Fibroblast of the aortic adventitia (primary cell): ENCODE measurements around the gene DTX3. TPM values are rescaled to one million over a fixed set of nuclear protein-coding genes. Genes with fewer than 3 reads are reported as not detected.

Source experiments
- DNase-seq: peaks from one replicate; pipeline ENCODE4 v3.0.0-alpha.2; 2010; ENCODE audit warnings: low read depth
- H3K4me3 ChIP-seq: 2 replicates; pipeline ENCODE4 v1.5.1; 2011; ENCODE audit warnings: low read depth, mild to moderate bottlenecking, control low read depth, low read length, moderate library complexity
- total RNA-seq: library from RNA; depleted of rRNA; stranded (reverse); fragments of >200 nt; gene quantifications from 2 replicates; pipeline ENCODE4 v1.2.3, GENCODE V29; 2012; ENCODE audit warnings: low replicate concordance
- TF ChIP-seq, protein P1 (sequence below): IDR thresholded peaks from 2 replicates; pipeline ENCODE4 v1.5.1; 2011; ENCODE audit warnings: mild to moderate bottlenecking, low read length, control low read depth, inconsistent platforms; ENCODE audit not compliant: insufficient read depth

DTX3 gene
- total RNA-seq, 1 donor, result 16.9 TPM

DNA sequence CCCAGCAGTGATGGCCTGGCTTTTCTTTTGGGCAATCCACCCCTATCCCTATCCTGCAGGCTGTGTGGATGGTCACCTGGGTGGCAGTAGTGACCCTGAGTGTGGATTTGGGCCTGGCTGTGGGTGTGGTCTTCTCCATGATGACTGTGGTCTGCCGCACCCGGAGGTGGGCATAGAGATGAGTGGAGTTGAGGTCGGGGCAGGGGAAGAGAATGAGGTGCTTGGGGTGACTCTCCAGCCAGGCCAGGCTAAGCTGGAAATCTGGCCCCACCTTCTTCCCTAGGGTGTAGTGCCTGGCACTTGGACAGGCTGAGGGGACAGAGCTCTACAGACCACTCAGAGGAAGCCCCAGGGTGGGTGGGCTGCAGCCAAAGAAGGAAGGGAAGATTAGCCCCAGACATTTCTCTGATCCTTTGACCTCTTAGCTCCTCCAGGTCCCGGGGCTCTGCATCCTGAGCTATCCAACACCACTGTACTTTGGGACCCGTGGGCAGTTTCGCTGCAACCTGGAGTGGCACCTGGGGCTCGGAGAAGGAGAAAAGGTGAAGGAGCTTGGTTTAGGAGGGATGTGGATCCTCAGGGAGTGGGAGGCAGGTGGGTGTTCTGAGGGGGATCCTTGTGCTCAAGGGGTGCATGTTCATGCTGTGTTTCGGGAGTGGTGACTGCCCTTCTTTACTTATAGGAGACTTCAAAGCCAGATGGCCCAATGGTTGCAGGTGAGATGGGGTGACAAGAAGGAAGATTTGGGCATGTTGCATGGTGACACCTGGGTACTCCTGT, 20.0 kb downstream of the DTX3 start:
- no peak for DNase-seq
- no peak overlapping the region for H3K4me3 ChIP-seq
- TF ChIP-seq, protein P1, sequence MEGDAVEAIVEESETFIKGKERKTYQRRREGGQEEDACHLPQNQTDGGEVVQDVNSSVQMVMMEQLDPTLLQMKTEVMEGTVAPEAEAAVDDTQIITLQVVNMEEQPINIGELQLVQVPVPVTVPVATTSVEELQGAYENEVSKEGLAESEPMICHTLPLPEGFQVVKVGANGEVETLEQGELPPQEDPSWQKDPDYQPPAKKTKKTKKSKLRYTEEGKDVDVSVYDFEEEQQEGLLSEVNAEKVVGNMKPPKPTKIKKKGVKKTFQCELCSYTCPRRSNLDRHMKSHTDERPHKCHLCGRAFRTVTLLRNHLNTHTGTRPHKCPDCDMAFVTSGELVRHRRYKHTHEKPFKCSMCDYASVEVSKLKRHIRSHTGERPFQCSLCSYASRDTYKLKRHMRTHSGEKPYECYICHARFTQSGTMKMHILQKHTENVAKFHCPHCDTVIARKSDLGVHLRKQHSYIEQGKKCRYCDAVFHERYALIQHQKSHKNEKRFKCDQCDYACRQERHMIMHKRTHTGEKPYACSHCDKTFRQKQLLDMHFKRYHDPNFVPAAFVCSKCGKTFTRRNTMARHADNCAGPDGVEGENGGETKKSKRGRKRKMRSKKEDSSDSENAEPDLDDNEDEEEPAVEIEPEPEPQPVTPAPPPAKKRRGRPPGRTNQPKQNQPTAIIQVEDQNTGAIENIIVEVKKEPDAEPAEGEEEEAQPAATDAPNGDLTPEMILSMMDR, result no peak

DNA sequence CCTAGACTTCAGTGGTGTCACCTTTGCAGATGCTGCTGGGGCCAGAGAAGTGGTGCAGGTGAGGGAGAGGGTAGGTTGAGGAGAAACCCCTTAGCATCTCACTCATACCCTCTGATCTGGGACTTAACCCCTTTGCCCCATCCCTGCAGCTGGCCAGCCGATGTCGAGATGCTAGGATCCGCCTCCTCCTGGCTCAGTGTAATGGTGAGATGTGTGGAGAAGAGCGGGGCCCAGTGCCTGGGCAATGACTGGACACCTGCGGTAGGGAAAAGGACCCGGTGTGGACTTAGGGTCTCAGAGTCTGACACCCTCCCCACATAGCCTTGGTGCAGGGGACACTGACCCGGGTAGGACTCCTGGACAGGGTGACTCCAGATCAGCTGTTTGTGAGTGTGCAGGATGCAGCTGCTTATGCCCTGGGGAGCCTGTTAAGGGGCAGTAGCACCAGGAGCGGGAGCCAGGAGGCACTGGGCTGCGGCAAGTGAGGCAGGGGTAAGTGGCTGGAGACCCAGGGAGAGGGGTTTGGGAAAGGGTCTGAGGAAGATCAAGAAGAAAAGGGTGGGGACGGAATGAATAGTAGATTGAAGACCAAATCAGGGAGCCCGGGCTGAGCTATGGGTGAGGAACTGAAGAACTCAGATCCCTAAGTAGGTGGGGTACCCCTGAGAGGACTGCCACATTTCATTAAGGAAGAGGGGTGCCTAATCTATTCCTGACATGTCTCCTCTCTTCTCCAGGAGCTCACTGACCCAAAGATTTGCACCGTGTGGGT, 20.8 kb downstream of the DTX3 start:
- no peak for DNase-seq

DNA sequence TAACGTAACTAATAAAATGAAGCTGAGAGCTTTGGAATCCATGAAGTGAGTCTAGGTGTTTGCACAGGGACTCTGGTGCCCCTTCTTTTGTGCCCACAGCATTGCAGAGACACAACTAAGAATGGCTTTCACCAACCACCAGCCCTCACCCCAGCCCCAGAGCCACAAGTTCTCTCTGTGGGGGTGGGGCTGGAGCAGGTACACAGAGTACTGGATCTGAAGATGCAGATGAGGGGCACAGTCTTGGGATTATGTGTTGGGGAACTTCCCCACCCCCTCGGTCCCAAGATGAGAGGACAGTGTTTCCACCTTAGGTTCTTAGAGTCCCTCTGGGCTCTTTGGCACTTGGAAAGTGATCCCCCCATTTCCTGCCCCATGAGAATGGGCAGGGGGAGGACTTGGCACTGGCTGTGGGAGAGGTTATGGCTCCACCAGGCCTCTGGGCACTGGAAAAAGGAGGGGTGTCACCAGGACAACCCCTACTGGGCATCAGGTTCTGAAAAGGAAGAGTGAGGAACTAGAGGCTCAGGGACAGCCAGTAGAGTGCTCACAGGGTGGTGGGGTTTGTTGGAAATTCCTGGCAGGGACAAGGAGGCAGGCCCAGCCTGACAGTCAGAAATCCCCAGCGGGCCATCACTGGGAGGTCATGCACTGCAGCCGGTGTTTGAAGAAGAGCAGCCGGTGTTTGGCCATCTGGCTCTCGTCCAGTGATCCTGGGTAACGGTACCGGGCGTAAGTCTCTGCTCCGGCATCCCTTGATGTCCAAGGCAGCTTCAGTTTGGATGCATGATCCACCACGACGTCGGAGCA, 21.7 kb downstream of the DTX3 start:
- no peak for DNase-seq
- TF ChIP-seq, protein P1, result no peak
- H3K4me3 ChIP-seq, result no peak overlapping the region

More for the DNA sequence above, 20.8 kb downstream of the DTX3 start:
- H3K4me3 ChIP-seq, result no peak overlapping the region
- TF ChIP-seq, protein P1, result no peak

DNA sequence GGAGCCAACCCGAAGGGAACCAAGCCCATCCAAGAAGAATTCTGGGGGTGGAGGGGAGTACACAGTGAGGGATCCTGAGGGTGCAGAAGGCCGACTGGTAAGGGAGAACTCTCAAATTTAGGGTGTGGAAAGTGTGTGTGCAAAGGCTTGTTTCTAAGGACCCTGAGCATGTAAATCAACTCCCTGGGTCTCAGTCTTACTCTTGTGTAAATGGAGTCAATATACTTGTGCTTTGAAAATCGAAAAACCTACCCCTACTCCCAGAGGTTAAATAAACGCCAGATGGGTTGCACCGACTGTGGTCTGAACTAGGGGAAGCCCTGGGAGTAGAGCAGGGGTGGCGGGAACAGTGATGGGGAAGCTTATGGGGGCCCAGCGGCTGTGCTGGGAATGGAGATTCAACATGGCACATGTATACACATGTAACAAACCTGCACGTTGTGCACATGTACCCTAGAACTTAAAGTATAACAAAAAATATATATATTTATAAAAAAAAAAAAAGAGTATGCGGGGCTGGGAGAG, 22.4 kb downstream of the DTX3 start:
- H3K4me3 ChIP-seq, result no peak overlapping the region
- no peak for DNase-seq
- TF ChIP-seq, protein P1, result no peak

DNA sequence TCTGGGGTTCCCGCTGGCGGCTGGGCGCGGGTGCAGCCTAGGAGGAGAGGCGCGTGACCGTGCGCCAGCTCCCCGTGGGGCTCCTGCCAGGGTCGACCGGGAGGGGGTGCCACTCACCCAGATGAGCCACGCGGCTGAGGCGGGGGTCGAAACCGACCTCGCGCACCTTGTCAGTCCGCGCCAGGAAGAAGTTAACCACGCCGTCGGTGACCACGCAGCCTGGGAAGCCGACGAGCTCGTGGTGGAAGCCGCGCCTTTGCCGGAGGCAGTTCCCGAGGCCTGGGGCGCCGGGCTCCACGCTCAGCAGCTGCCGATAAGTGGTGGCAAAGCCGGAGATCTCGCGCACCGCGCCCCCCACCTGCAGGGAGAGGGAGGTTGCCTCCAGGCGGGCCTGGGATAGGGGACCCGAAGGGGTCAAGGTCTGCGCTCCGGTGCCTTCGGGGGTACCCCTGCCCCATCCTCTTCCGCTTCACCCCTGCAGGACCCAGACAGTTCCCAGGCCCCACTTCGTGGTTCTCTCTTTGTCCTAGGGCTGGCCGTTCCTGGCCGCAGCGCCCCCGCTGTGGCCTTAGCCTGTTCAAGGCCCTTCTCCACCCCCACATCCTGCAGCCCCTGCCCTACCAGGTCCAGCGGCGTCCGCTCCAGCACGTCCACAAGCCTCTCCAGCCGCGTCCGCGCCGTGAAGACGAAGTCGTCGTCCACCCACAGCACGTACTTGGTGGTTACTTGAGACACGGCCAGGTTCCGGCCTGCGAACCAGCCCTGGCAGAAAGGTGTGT, 23.1 kb downstream of the DTX3 start:
- no peak for DNase-seq
- no peak overlapping the region for H3K4me3 ChIP-seq
- TF ChIP-seq, protein P1, result no peak
